Neural cell (in vitro differentiated cells): ENCODE results near the gene ASPDH. TPM values are rescaled to one million over a fixed set of nuclear protein-coding genes. Genes with fewer than 3 reads are reported as not detected.

Experiments
- H2AFZ ChIP-seq: fragments of 200-600, 300-800 bp; sonication (generic), shearing (Covaris generic); 2 replicates; pipeline ENCODE4 v1.6.0; 2014; ENCODE audit warnings: low read depth, mild to moderate bottlenecking, antibody characterized with exemption, low read length, moderate library complexity
- H3F3A ChIP-seq: fragments of 200-600 bp; shearing (Covaris generic); 2 replicates; pipeline ENCODE4 v1.6.1; 2016; ENCODE audit warnings: mild to moderate bottlenecking, moderate library complexity, mixed read lengths, antibody characterized with exemption, low read length; ENCODE audit not compliant: insufficient read depth, poor library complexity, severe bottlenecking
- H3K27ac ChIP-seq: fragments of 200-600, 300-800 bp; sonication (generic), shearing (Covaris generic); 2 replicates; pipeline ENCODE4 v1.5.1; 2014; ENCODE audit warnings: mild to moderate bottlenecking, low read length, moderate library complexity
- H3K27me3 ChIP-seq: fragments of 300-800, 200-600 bp; sonication (generic), shearing (Covaris generic); 2 replicates; pipeline ENCODE4 v1.6.0; 2014; ENCODE audit warnings: mild to moderate bottlenecking, low read depth, low read length, moderate library complexity; ENCODE audit not compliant: insufficient read depth
- H3K36me3 ChIP-seq: fragments of 300-800, 200-600 bp; sonication (generic), shearing (Covaris generic); 2 replicates; pipeline ENCODE4 v1.5.1; 2014; ENCODE audit warnings: mild to moderate bottlenecking, antibody characterized with exemption, low read length, moderate library complexity; ENCODE audit not compliant: insufficient read depth
- H3K4me2 ChIP-seq: fragments of 300-800, 200-600 bp; sonication (generic), shearing (Covaris generic); 2 replicates; pipeline ENCODE4 v1.6.0; 2014; ENCODE audit warnings: mild to moderate bottlenecking, low read length
- H3K4me3 ChIP-seq: fragments of 300-800, 200-600 bp; sonication (generic), shearing (Covaris generic); 2 replicates; pipeline ENCODE4 v1.5.1; 2014; ENCODE audit warnings: mild to moderate bottlenecking, low read length, moderate library complexity
- H3K79me2 ChIP-seq: fragments of 200-600 bp; shearing (Covaris generic); replicated peaks from 2 replicates; pipeline ENCODE4 v1.6.0; 2014; ENCODE audit warnings: mild to moderate bottlenecking, low read length, moderate library complexity; ENCODE audit not compliant: insufficient read depth
- H3K9ac ChIP-seq: fragments of 300-800, 200-600 bp; sonication (generic), shearing (Covaris generic); 2 replicates; pipeline ENCODE4 v1.6.1; 2016; ENCODE audit warnings: mild to moderate bottlenecking, low read length, mixed read lengths
- H3K9me2 ChIP-seq: fragments of 200-600 bp; shearing (Covaris generic); 2 replicates; pipeline ENCODE4 v1.6.1; 2016; ENCODE audit warnings: mild to moderate bottlenecking, low read length, mixed read lengths; ENCODE audit not compliant: insufficient read depth
- H3K9me3 ChIP-seq: fragments of 200-600, 300-800 bp; sonication (generic), shearing (Covaris generic); 2 replicates; pipeline ENCODE4 v1.6.1; 2016; ENCODE audit warnings: mild to moderate bottlenecking, mixed run types, low read length, moderate library complexity, mixed read lengths
- H4K20me1 ChIP-seq: fragments of 200-600 bp; shearing (Covaris generic); 2 replicates; pipeline ENCODE4 v1.6.1; 2016; ENCODE audit warnings: mild to moderate bottlenecking, mixed run types; ENCODE audit not compliant: insufficient read depth
- EP300 ChIP-seq: fragments of 450-650 bp; conservative IDR thresholded peaks from 2 replicates; pipeline ENCODE4 v1.6.1; 2014; ENCODE audit warnings: antibody characterized with exemption, mild to moderate bottlenecking, moderate library complexity; ENCODE audit not compliant: poor library complexity, severe bottlenecking
- EZH2 ChIP-seq: fragments of 200-600, 300-800 bp; shearing (Covaris generic), sonication (generic); IDR thresholded peaks from 2 replicates; pipeline ENCODE4 v1.6.1; 2014; ENCODE audit warnings: antibody characterized with exemption, low read length, borderline replicate concordance, mild to moderate bottlenecking; ENCODE audit not compliant: insufficient read depth, poor library complexity, severe bottlenecking
- MXI1 ChIP-seq: fragments of 450-650 bp; conservative IDR thresholded peaks from 2 replicates; pipeline ENCODE4 v1.6.1; 2014; ENCODE audit warnings: antibody characterized with exemption, mild to moderate bottlenecking; ENCODE audit not compliant: poor library complexity, severe bottlenecking
- POLR2AphosphoS5 ChIP-seq: IDR thresholded peaks from 2 replicates; pipeline ENCODE4 v1.6.1; 2012
- RAD21 ChIP-seq: fragments of 450-650 bp; conservative IDR thresholded peaks from 2 replicates; pipeline ENCODE4 v1.6.1; 2014; ENCODE audit warnings: antibody characterized with exemption, mild to moderate bottlenecking, moderate library complexity
- SMC3 ChIP-seq: fragments of 450-650 bp; conservative IDR thresholded peaks from 2 replicates; pipeline ENCODE4 v1.6.1; 2014; ENCODE audit warnings: antibody characterized with exemption, mild to moderate bottlenecking, moderate library complexity; ENCODE audit not compliant: poor library complexity
- TAF1 ChIP-seq: IDR thresholded peaks from 2 replicates; pipeline ENCODE4 v1.6.1; 2012; ENCODE audit warnings: low read depth
- polyA plus RNA-seq: library from polyadenylated mRNA; depleted of rRNA; stranded (reverse); fragments of >200 nt; gene quantifications from 2 replicates; pipeline ENCODE4 v1.2.3, GENCODE V29; 2014
- TF ChIP-seq, protein P1 (sequence below): fragments of 450-650 bp; IDR thresholded peaks from 2 replicates; pipeline ENCODE4 v1.5.1; 2014; ENCODE audit warnings: antibody characterized with exemption, mild to moderate bottlenecking, moderate library complexity; ENCODE audit not compliant: poor library complexity, severe bottlenecking
- TF ChIP-seq, protein P2 (sequence below): IDR thresholded peaks from 2 replicates; pipeline ENCODE4 v1.6.1; 2012; ENCODE audit warnings: borderline replicate concordance

The ASPDH gene
- polyA plus RNA-seq, 1 donor from 2014 or later: not detected

DNA sequence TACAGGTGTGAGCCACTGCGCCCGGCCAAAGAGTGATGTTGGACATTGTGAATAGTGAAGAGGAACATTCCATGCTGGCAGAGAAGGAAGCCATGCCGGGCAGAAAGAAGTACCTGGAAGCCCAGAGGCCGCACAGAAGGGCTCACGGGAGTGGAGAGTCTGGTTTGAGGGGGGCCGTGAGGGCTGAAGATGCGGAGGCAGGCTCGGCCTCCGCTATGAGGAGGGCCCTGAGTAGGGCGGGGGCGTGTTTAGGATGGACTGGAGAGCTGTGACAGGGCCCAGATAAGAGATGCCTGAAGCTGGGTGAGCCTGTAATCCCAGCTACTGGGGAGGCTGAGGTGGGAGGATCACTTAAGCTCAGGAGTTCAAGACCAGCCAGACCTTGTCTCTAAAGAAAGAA, 4.3 kb downstream of the ASPDH start:
- H3K4me2 ChIP-seq: peak overlapping the region; percentile 13
- H3K27me3 ChIP-seq: no peaks in the 10 kb centered on the region
- H3K9me2 ChIP-seq: no peaks in the 10 kb centered on the region
- no peaks in the 10 kb centered on the region for H3F3A ChIP-seq
- H3K27ac ChIP-seq: peak overlapping the region; percentile 100
- no peaks in the 10 kb centered on the region for H3K9me3 ChIP-seq
- no peaks in the 10 kb centered on the region for H4K20me1 ChIP-seq
- peak overlapping the region; percentile 95 for H3K9ac ChIP-seq
- H3K4me3 ChIP-seq: peak overlapping the region; percentile 69
- H2AFZ ChIP-seq: no peak overlapping the region
- TF ChIP-seq TAF1 (no peak), EP300 (no peak)
- no peaks in the 10 kb centered on the region for H3K79me2 ChIP-seq
- no peaks in the 10 kb centered on the region for H3K36me3 ChIP-seq

- peak overlapping the region; percentile 100 for H3K27ac ChIP-seq
- H3K9me2 ChIP-seq: no peaks in the 10 kb centered on the region
- H3K9me3 ChIP-seq: no peaks in the 10 kb centered on the region
- no peak overlapping the region for H2AFZ ChIP-seq
- TF ChIP-seq RAD21: no peak
- no peak for TF ChIP-seq EZH2
- TF ChIP-seq, protein P1, sequence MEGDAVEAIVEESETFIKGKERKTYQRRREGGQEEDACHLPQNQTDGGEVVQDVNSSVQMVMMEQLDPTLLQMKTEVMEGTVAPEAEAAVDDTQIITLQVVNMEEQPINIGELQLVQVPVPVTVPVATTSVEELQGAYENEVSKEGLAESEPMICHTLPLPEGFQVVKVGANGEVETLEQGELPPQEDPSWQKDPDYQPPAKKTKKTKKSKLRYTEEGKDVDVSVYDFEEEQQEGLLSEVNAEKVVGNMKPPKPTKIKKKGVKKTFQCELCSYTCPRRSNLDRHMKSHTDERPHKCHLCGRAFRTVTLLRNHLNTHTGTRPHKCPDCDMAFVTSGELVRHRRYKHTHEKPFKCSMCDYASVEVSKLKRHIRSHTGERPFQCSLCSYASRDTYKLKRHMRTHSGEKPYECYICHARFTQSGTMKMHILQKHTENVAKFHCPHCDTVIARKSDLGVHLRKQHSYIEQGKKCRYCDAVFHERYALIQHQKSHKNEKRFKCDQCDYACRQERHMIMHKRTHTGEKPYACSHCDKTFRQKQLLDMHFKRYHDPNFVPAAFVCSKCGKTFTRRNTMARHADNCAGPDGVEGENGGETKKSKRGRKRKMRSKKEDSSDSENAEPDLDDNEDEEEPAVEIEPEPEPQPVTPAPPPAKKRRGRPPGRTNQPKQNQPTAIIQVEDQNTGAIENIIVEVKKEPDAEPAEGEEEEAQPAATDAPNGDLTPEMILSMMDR: no peak
- no peak for TF ChIP-seq SMC3
- TF ChIP-seq, protein P2, sequence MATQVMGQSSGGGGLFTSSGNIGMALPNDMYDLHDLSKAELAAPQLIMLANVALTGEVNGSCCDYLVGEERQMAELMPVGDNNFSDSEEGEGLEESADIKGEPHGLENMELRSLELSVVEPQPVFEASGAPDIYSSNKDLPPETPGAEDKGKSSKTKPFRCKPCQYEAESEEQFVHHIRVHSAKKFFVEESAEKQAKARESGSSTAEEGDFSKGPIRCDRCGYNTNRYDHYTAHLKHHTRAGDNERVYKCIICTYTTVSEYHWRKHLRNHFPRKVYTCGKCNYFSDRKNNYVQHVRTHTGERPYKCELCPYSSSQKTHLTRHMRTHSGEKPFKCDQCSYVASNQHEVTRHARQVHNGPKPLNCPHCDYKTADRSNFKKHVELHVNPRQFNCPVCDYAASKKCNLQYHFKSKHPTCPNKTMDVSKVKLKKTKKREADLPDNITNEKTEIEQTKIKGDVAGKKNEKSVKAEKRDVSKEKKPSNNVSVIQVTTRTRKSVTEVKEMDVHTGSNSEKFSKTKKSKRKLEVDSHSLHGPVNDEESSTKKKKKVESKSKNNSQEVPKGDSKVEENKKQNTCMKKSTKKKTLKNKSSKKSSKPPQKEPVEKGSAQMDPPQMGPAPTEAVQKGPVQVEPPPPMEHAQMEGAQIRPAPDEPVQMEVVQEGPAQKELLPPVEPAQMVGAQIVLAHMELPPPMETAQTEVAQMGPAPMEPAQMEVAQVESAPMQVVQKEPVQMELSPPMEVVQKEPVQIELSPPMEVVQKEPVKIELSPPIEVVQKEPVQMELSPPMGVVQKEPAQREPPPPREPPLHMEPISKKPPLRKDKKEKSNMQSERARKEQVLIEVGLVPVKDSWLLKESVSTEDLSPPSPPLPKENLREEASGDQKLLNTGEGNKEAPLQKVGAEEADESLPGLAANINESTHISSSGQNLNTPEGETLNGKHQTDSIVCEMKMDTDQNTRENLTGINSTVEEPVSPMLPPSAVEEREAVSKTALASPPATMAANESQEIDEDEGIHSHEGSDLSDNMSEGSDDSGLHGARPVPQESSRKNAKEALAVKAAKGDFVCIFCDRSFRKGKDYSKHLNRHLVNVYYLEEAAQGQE: no peak
- TF ChIP-seq EP300: no peak
- TF ChIP-seq TAF1: no peak
- TF ChIP-seq POLR2AphosphoS5: no peak
- TF ChIP-seq MXI1: no peak
- no peak overlapping the region for H3K4me2 ChIP-seq
- H3K9ac ChIP-seq: peak overlapping the region; percentile 95
- H3F3A ChIP-seq: no peaks in the 10 kb centered on the region
- no peaks in the 10 kb centered on the region for H3K36me3 ChIP-seq
- H3K4me3 ChIP-seq: no peak overlapping the region
- H4K20me1 ChIP-seq: no peaks in the 10 kb centered on the region
- H3K79me2 ChIP-seq: no peaks in the 10 kb centered on the region
- no peaks in the 10 kb centered on the region for H3K27me3 ChIP-seq
Measured at GRCh38 chr19:50508843-50509190, 4.9 kb downstream of the ASPDH start.

DNA sequence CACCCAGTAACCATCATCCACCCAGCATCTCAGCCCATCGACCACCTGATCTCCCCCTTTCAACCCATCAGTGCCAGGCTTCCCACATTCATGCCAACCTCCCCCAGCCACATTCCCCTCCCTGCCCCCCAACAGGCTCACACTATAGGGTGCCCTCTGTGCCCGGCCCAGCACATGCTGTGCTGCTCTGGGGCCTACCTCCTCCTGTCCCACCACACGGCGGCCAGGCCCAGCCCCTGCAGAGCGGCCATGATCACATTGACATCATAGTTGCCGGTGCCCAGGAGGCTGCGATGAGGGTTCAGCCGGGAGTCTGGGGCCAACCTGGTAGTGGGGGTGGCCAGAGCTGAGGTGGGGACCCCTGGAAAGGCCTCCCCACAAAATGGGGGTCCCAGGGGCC, 6.3 kb downstream of the ASPDH start:
- no peaks in the 10 kb centered on the region for H4K20me1 ChIP-seq
- H3K9ac ChIP-seq: peak overlapping the region; percentile 95
- H3K27me3 ChIP-seq: no peaks in the 10 kb centered on the region
- H3K27ac ChIP-seq: peak overlapping the region; percentile 100
- H3K9me3 ChIP-seq: no peaks in the 10 kb centered on the region
- no peak for TF ChIP-seq SMC3
- TF ChIP-seq, protein P1: no peak
- no peak for TF ChIP-seq MXI1
- no peak for TF ChIP-seq EP300
- TF ChIP-seq POLR2AphosphoS5: no peak
- TF ChIP-seq, protein P2: no peak
- no peak for TF ChIP-seq TAF1
- TF ChIP-seq RAD21: no peak
- TF ChIP-seq EZH2: no peak
- H3K4me2 ChIP-seq: no peak overlapping the region
- no peak overlapping the region for H3K4me3 ChIP-seq
- H3K9me2 ChIP-seq: no peaks in the 10 kb centered on the region
- no peaks in the 10 kb centered on the region for H3K79me2 ChIP-seq
- H2AFZ ChIP-seq: no peak overlapping the region
- H3F3A ChIP-seq: no peaks in the 10 kb centered on the region
- no peaks in the 10 kb centered on the region for H3K36me3 ChIP-seq
